HG03280 (cell line): ENCODE data around the gene WNT9A.

Experiments used
- ATAC-seq: cut with Tn5 transposase; IDR thresholded peaks from one replicate; pipeline ENCODE4 v1.9.1; 2021; ENCODE audit warnings: mild to moderate bottlenecking, moderate library complexity; ENCODE audit not compliant: unreplicated experiment

The WNT9A gene

GRCh38 chr1:227942021-227942715, 5.6 kb downstream of the WNT9A start:
- ATAC-seq: no peak

GRCh38 chr1:227941509-227942020, 6.2 kb downstream of the WNT9A start:
- ATAC-seq: no peak

DNA sequence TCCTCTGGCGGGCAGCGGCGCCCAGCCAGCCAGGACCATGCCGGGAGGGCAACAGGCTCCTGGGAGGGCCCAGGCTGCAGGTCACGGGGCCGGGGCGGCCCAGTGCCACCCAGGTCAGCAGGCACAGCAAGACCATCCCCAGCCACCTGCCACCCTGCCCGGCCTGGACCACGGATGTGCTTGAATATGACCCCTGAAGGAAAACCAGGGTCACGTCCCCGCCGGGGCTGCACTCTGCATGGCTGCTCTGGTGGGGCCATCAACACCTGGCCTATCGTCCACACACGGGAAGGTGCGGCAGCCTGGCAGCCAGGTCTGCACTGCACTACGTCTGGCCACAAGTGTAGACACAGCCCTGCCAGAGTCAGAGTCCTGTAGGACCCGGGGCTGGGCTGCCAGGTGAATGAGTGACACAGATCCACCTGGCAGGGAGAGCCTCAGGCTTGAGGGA, 6.9 kb downstream of the WNT9A start:
- ATAC-seq: no peak

DNA sequence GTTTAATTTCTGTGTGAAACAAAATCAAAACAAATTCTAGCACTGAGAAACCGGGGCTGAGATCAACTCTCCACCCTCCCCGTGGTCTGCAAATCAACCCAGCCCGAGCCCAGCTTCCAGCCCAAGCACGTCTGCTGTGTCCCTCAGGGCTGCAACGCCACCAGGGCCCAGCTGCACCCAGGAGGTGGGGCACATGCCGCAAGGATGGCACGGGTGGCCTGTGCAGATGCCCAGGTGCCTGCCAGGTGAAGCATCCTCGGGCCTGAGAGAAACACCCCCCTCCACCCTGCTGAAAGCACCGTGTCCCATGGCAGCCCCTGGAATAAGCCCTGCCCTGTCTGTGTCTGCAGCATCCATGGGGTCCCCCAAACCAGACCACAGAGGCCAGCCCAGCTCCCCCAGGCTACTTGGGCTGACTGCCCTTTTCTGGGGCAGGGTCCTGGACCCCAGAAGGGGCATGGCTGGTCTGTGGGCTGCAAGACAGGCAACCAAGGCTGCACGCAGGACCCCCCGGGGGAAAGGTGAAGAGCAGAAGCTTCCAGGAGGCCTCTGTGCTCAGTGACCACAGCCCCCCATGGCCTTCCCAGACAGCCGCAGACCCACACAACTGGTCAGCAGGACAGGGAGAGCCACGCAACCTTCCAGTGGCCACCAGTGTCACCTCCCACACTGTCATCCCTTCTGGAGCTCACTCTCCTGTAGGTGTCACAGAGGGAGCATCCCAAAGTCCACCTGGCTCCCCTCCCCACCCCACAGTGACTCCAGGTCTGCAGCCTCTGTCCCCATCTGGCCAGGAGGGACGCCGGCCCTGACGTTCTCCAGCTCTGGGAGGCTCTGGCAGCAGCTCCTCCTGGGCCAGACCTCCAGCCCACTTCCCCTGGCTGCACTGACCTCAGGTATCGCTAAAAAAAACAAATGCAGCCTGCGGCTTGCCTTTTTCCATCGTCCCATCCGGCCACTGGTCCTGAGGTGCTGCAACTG, 7.7 kb downstream of the WNT9A start:
- no peak for ATAC-seq

DNA sequence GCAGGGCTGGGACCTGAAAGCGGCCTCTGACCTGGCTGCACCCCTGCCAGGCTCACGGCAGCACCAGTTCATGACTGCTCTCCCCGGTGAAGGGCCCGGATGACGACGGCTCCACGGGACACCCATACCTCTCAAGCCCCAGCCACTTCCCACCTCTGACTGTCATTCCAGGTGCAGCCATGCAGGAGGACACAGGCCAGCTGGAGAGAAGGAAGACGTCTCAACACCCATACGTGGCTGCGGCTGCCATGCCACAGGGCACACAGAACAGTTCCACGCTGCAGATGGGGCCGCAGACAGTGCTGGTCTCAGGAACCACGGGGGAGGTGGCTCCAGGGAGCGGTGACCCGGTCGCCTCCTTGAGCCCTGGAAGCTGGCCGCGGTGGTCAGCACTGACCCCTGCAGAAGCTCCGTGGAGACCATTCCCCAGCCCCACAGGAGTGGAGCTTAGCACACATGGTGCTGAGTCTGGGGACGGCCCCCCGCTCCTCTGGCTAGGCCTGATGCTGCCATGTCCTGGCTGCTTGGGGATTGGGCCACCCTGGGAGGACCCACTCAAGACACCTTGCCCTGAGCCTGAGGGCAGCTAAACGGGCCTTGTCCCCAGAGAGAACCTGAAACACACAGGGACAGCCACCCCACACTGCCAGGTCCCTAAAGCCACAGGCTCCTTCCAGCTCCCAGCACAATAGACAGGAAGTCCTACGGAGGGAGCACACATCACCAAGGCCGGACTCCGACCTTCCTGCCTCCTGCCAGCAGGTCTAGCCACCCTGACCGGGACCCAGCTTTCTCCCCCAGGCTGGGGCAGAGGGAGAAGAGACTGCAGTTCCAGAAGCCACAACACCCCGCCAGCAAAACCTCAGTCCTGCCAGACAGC, 8.6 kb downstream of the WNT9A start:
- ATAC-seq: no peak

- no peak for ATAC-seq
These were observed 9.5 kb downstream of the WNT9A start for GRCh38 chr1:227938276-227938675.

GRCh38 chr1:227937838-227938145, 9.9 kb downstream of the WNT9A start:
- no peak for ATAC-seq

DNA sequence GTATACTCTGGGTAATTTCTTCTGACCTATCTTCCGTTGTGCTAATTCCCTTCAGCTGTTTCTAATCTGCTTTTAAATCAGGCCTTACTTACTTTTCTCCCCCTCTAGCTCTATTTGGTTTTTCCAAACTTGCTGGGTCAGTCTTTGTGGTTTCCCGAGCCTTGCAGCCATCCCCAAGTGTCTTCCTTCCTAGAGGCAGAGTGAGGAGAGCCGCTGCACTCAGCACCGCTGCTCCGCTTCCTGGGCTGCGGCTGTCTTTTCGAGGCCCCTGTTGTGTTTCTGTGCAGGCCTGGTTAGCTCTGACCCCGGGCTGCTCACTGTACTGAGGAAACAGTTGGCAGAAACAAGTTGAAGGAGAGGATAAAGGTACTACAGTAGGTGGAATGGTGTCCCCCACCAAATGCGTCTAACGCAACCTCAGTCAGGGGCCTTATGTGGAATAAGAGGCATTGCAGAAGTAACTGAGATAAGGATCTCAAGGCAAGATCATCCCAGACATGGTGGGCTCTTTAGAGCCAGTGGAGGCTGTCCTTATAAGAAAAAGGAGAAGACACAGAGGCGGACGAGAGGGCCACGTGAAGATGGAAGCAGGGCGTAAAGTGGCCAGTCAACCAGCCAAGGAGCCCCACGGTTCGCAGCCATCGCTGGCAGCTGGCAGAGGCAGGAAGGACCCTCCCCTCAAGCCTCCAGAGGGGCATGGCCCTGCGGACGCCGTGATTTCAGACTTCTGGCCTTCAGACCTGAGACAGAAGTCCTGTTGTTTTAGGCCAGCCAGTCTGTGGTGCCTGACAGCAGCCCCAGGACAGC, 10.5 kb downstream of the WNT9A start:
- ATAC-seq: no peak

DNA sequence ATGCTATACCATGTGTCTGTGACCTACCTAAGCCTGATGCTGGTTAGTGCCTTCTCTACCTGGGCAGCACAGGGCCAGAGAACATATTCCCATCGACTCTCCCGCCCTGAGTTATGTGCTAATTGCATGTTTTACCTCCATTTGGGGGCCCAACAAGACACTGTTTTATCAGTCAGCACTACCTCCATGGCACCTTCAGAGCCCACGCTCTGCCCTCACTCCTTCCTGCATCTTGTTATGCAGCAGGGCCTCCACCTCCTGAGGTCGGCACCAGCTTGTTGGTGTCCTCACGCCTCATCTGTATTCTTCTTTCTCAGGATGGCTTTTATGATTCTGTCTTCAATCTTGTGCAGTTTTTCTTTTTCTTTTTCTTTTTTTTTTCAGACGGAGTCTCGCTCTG, 11.9 kb downstream of the WNT9A start:
- ATAC-seq: no peak

- ATAC-seq: no peak
These were observed 13.0 kb downstream of the WNT9A start for GRCh38 chr1:227934476-227935313.

DNA sequence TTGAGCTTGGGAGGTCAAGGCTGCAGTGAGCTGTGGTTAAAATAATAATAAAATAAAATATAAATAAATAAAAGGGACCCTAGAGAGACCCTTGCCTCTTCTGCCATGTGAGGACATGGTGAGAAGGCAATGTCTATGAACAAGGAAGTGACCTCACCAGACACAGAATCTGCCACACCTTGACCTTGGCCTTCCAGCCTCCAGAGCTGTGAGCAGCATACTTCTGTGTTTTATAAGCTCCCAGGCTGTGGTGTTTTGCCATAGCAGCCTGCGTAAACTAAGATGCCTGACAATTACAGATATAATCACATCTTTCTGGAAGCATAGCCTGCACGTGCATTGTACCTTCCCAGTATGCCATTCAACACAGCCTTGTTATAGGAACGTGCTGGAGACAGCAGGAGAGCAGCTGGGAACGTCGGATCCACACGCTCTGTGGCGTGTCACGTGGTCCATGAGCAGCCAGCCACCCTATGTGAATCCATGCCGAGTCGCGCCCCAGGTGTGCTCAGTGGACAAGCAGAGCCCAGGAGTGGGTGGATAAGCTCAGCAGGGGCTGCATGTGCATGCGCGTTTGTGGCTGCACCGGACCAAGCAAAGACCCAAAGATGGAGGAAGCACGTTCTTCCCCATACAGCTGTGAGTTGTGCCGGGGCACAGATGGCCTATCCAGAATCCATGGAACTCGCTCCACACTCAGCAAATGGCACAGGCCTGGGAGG, 17.8 kb downstream of the WNT9A start:
- ATAC-seq: no peak

- no peak for ATAC-seq
These were observed 18.8 kb downstream of the WNT9A start for GRCh38 chr1:227928811-227929375.

GRCh38 chr1:227927971-227928741, 19.6 kb downstream of the WNT9A start:
- no peak for ATAC-seq

- no peak for ATAC-seq
These were observed 20.5 kb downstream of the WNT9A start for GRCh38 chr1:227926896-227927885.

GRCh38 chr1:227926216-227926791, 21.4 kb downstream of the WNT9A start:
- ATAC-seq: no peak
